H7 (cell line): Measurements from ENCODE around the gene MIER2. TPM values are rescaled to one million over a fixed set of nuclear protein-coding genes. Genes with fewer than 3 reads are reported as not detected.
"Not testable (repeated sequence)": the region's sequence is repeated elsewhere in the genome, so short reads cannot be mapped to it uniquely, and the experiment has no call there.

ENCODE experiments used
- DNase-seq: peaks from one replicate; pipeline ENCODE4 v3.0.0; 2012
- H3K27me3 ChIP-seq: 2 replicates; pipeline ENCODE4 v1.6.0; 2011; ENCODE audit warnings: mild to moderate bottlenecking, low read length; ENCODE audit not compliant: control insufficient read depth, insufficient read depth
- H3K36me3 ChIP-seq: replicated peaks from 2 replicates; pipeline ENCODE4 v1.5.1; 2011; ENCODE audit warnings: low read length; ENCODE audit not compliant: control insufficient read depth, insufficient read depth
- H3K4me3 ChIP-seq: 2 replicates; pipeline ENCODE4 v1.5.1; 2011; ENCODE audit warnings: low read depth, mild to moderate bottlenecking, control low read depth, low read length, moderate library complexity; ENCODE audit not compliant: insufficient read depth
- total RNA-seq: library from RNA; depleted of rRNA; stranded (reverse); fragments of >200 nt; shearing (Covaris generic); gene quantifications from 2 replicates; pipeline ENCODE4 v1.2.3, GENCODE V29; 2014; rRNA removed

The MIER2 gene
- 43.4 and 49.6 TPM in 2 replicates for total RNA-seq

DNA sequence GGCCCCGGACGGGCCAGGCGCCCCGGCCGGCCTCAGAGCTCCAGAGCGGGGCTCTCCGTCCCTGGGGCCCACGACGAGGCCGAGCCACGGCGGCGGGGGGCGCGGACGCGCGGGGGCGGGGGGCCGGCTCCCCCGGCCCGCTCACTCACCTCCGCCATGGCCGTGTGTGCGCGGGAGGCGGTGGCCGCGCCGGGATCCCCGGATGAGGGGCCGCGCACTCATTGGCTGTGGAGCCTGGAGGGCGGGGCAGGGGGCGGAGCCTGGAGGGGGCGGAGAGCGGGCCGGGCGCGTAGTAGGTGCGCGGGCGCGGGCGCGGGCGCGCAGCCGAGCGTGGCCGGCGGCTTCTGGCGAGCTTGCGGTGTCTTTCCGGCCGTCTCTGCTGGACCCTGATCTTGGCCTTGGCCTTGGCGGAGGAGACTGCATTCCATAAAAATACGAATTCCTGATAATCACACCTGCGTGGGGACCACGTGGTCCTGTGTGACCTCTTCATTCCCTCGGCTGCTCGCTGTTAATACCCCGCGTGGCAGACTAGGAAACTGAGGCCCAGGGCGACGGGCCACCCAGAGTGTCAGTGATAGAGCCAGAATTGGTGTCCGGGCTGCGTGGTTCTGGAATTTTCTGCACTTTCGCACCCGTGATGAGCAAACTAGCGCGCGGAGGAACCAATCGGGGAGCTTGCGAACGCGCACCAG, at the start of gene MIER2:
TSS of gene MIER2 (minus strand) at position 172 of the 695 bp plus-strand sequence. CDS start at position 158, 14 bp downstream.
- peaks cover 13% of the 10 kb centered on the region for H3K27me3 ChIP-seq
- peak within 1 kb of the TSS; percentile 67 for H3K4me3 ChIP-seq
- H3K36me3 ChIP-seq: peaks cover 10% of the 10 kb centered on the region
- DNase-seq: peak; percentile 100

GRCh38 chr19:393560-393959, 49.0 kb upstream of the MIER2 start:
- H3K27me3 ChIP-seq, H3K4me3 ChIP-seq, DNase-seq, H3K36me3 ChIP-seq: not testable (repeated sequence)

- Histone ChIP-seq H3K4me3 (no peak overlapping the region), H3K27me3 (no peaks in the 10 kb centered on the region), H3K36me3 (no peaks in the 10 kb centered on the region)
- no peak for DNase-seq
Measured at GRCh38 chr19:392375-392970, 47.9 kb upstream of the MIER2 start.

DNA sequence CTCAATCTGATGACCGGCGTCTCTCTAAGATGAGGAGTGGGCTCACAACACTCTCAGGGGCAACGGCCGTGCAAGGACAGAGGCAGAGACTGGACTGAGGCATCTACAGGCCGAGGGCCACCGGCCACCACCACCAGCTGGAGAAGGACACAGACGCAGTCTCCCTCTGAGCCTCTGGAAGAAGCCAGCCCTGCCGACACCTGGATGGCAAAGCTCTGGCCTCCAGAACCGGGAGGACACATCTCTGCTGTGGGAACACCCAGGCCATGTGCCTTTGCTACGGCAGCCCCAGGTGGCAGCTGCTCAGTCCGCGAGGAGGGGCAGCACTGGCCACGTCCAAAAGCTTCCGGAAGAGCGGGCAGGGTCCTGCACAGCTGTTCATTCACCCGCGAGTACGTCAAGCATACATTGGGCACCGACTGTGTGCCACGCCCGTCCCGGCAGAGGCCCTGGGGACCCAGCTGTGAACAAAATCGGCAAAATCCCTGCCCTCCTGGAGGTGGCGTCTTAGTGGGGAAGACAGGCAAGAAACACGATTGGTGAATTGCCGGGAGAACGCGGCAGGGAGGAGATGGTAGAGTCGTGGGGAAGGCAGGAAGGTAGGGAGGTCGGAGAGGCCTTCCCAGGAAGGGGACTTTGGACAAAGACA, 47.3 kb upstream of the MIER2 start:
- Histone ChIP-seq H3K36me3 (no peaks in the 10 kb centered on the region), H3K4me3 (no peak overlapping the region), H3K27me3 (no peaks in the 10 kb centered on the region)
- no peak for DNase-seq

- Histone ChIP-seq H3K36me3 (no peaks in the 10 kb centered on the region), H3K27me3 (no peaks in the 10 kb centered on the region), H3K4me3 (no peak overlapping the region)
- no peak for DNase-seq
Measured at GRCh38 chr19:391207-391557, 46.6 kb upstream of the MIER2 start.

DNA sequence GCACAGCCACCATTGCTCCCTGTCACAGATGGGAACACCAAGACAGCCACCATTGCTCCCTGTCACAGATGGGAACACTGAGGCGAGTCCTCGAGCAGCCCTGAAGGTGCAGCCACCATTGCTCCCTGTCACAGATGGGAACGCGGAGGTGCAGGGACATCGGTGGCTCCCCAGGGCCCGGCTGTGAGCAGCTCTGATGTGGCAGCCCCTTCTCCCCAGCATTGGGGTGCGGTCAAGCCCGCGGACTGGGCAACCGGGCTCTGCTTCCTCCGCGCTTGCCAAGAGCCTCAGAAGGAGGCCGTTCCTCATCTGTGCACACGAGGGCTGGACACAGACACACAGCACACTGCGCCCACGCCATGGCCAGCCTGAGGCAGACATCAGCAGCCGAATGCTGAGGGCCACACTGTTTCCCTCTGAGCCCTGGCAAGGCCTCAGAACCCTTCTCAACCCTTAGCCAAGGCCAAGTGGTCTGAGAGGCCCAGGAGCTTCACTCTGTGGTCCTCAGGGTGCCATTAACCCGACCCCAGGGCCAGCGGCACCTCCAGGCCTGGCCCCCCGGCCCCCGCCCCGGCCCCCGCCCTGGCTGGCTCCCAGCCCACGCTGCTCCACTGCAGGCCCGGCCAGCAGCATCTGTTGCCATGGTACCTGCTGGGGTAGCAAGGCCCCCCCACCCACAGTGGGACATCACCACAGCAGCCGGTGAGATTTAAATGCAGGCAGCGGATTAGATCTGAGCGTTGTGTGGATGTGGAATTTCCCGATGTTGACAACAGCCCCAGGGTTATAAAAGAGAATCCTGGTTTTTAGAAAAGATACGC, 46.0 kb upstream of the MIER2 start:
- H3K36me3 ChIP-seq: no peaks in the 10 kb centered on the region
- no peak for DNase-seq

GRCh38 chr19:389935-390289, 45.3 kb upstream of the MIER2 start:
- no peaks in the 10 kb centered on the region for H3K27me3 ChIP-seq
- no peak for DNase-seq
- H3K4me3 ChIP-seq: no peak overlapping the region
- no peaks in the 10 kb centered on the region for H3K36me3 ChIP-seq

More for the DNA sequence above, 46.0 kb upstream of the MIER2 start:
- Histone ChIP-seq H3K4me3 (no peak overlapping the region), H3K27me3 (no peaks in the 10 kb centered on the region)

DNA sequence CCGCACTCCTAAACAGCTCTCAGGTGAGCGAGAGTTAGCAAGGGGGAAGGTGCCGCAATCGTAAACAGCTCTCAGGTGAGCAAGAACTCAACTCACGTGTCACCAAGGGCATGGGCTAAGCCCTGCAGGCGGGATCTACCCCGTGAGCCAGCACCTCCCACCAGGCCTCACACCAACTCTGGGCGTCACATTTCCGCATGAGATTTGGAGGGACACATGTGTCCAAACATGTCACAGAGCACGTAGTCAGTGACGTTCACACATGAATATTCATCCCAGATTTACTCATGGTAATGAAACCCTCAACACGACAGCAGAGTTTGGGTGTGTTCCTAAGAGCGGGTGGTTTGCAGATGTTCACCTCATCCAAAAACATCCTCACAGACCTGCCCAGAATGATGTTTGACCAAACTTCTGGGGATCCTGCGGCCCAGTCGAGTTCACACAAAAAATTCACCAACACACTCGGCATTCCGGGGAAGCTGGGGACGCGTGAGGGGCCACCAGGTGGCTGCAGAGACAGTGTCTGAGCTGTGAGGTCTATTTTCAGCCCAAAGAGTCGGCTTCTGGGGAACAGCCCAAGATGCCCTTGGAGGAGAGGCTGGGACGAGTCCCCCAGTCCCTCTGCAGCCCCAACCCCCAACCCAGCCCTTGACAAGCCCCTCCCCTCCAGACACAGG, 44.8 kb upstream of the MIER2 start:
- Histone ChIP-seq H3K27me3 (no peaks in the 10 kb centered on the region), H3K36me3 (no peaks in the 10 kb centered on the region), H3K4me3 (no peak overlapping the region)
- peak; percentile 66 for DNase-seq

DNA sequence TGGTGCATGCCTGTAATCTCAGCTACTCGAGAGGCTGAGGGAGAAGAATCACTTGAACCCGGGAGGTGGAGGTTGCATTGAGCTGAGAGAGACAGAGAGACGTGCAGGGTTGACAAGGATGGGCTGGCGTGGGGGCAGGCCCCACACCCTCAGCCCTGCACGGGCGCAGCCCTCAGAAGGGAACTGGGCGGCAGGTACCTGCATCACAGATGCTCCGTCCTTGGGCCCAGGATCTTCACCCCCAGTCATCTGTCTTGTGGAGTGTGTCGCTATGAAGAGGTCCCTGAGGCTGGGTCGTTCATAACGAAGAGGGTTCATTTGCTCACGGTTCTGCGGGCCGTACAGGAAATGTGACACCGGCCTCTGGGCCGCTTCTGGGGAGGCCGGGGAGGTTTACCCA, 44.1 kb upstream of the MIER2 start:
- Histone ChIP-seq H3K36me3 (no peaks in the 10 kb centered on the region), H3K27me3 (no peaks in the 10 kb centered on the region), H3K4me3 (no peak overlapping the region)
- DNase-seq: no peak

GRCh38 chr19:387777-388176, 43.2 kb upstream of the MIER2 start:
- Histone ChIP-seq H3K36me3 (no peaks in the 10 kb centered on the region), H3K27me3 (no peaks in the 10 kb centered on the region), H3K4me3 (no peak overlapping the region)
- no peak for DNase-seq

DNA sequence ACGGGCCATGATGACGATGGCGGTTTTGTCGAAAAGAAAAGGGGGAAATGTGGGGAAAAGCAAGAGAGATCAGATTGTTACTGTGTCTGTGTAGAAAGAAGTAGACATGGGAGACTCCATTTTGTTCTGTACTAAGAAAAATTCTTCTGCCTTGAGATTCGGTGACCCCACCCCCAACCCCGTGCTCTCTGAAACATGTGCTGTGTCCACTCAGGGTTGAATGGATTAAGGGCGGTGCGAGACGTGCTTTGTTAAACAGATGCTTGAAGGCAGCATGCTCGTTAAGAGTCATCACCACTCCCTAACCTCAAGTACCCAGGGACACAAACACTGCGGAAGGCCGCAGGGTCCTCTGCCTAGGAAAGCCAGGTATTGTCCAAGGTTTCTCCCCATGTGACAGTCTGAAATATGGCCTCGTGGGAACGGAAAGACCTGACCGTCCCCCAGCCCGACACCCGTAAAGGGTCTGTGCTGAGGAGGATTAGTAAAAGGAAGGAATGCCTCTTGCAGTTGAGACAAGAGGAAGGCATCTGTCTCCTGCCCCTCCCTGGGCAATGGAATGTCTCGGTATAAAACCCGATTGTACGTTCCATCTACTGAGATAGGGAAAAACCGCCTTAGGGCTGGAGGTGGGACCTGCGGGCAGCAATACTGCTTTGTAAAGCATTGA, 42.2 kb upstream of the MIER2 start:
- not testable (repeated sequence) for H3K27me3 ChIP-seq, H3K4me3 ChIP-seq, DNase-seq, H3K36me3 ChIP-seq

DNA sequence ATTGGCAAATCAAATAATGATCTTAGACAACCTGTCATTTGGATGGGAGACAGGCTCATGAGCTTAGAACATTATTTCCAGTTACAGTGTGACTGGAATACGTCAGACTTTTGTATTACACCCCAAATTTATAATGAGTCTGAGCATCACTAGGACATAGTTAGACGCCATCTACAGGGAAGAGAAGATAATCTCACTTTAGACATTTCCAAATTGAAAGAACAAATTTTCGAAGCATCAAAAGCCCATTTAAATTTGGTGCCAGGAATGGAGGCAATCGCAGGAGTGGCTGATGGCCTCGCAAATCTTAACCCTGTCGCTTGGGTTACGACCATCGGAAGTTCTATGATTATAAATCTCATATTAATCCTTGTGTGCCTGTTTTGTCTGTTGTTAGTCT, 41.6 kb upstream of the MIER2 start:
- not testable (repeated sequence) for H3K27me3 ChIP-seq, H3K4me3 ChIP-seq, DNase-seq, H3K36me3 ChIP-seq

GRCh38 chr19:384799-385169, 40.2 kb upstream of the MIER2 start:
- no peak for DNase-seq

More at GRCh38 chr19:384799-385169, 40.2 kb upstream of the MIER2 start:
- Histone ChIP-seq H3K27me3 (no peaks in the 10 kb centered on the region), H3K36me3 (no peaks in the 10 kb centered on the region), H3K4me3 (no peak overlapping the region)
